NCI-H146 treated with DMSO at 0.1 percent for 48 hours (cell line): Measurements from ENCODE around the gene COL20A1.
"Not testable (repeated sequence)": the region's sequence is repeated elsewhere in the genome, so short reads cannot be mapped to it uniquely, and the experiment has no call there.

Source experiments
- DNase-seq: peaks from one replicate; lab custom pipeline; 2025; ENCODE audit not compliant: unreplicated experiment; lab: John Stamatoyannopoulos, UW

Gene COL20A1

GRCh38 chr20:63292904-63293303, at the start of gene COL20A1:
Gene COL20A1, plus strand, starts transcription at chr20:63293186. Its CDS starts 1,922 bp downstream, at chr20:63295108.
- DNase-seq, result no peak

- DNase-seq, result no peak
Measured at GRCh38 chr20:63243604-63244247, 49.3 kb upstream of the COL20A1 start.

- DNase-seq, result no peak
Measured at GRCh38 chr20:63244468-63244867, 48.5 kb upstream of the COL20A1 start.

GRCh38 chr20:63246490-63247288, 46.3 kb upstream of the COL20A1 start:
- DNase-seq, result peak; percentile 34

DNA sequence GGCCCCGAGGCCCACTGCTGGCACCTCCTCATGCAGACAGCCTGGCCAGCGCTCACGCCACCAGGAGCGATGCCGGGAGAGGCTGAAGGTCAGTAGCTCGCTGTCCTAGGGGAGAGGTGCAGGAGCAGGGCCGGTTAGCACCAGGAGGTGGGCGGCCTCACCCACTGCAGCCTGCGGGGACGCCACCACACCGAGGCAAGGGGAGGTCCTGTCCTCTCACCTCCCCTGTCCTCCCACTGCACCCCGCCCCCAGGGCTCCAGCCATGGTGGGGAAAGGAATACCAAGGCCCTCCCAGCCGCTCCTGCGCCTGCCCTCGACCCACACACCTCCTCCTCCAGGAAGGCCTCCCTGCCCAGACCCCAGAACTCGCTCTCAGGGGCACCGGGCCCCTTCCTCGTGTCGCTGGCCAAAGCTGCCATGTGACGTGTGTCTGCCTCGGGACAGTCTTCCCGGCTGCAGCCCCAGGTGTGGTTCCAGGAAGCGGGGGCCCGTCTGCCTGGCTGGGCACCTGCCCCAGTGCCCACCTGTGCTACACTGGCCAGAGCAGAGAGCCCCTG, 45.2 kb upstream of the COL20A1 start:
- DNase-seq, result no peak

GRCh38 chr20:63248835-63249591, 44.0 kb upstream of the COL20A1 start:
- no peak for DNase-seq

DNA sequence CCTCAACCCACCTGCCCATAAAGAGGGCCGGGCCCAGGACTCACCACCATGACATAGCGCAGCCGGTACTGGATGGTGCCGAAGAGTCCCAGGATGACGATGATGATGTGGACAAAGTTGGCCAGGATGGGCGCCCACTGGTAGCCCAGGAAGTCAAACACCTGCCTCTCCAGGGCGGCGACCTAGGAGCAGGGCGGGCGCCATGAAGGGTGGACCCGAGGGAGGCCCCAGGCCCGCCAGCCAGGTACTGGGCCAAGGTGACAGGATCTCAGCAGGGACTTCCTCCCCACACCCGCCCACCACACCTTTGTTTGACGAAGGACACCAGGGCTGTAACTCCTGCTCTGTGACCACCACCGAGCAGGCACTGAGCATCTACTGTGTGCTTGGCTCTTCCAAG, 43.1 kb upstream of the COL20A1 start:
- no peak for DNase-seq

DNA sequence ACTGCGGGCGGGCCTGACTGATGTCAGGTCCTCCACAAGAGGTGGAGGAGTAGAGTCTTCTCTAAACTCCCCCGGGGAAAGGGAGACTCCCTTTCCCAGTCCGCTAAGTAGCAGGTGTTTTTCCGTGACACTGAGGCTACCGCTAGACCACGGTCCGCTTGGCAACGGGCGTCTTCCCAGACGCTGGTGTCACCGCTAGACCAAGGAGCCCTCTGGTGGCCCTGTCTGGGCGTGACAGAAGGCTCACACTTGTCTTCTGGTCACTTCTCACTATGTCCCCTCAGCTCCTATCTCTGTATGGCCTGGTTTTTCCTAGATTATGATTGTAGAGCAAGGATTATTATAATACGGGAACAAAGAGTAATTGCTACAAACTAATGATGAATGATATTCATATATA, 41.6 kb upstream of the COL20A1 start:
- not testable (repeated sequence) for DNase-seq

GRCh38 chr20:63252284-63252711, 40.7 kb upstream of the COL20A1 start:
- DNase-seq, result no peak

DNA sequence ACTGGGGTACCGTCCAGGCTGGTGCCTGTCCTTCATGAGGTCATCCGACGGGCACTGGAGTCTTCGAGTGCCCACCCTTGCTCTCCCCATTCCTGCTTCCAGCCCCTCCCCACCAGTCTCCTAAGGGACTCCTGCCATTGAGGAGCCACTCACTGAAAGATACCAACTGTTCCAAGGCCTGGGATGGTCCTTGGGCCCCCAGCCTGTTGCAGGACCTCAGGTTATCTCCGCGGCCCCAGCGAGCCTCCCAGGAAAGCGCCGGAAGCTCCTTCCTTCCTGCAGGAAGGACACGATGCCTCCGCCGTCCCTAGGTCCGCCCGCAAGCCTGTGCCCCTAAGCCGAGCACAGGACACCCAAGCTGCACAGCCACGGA, 39.9 kb upstream of the COL20A1 start:
- DNase-seq, result no peak

DNA sequence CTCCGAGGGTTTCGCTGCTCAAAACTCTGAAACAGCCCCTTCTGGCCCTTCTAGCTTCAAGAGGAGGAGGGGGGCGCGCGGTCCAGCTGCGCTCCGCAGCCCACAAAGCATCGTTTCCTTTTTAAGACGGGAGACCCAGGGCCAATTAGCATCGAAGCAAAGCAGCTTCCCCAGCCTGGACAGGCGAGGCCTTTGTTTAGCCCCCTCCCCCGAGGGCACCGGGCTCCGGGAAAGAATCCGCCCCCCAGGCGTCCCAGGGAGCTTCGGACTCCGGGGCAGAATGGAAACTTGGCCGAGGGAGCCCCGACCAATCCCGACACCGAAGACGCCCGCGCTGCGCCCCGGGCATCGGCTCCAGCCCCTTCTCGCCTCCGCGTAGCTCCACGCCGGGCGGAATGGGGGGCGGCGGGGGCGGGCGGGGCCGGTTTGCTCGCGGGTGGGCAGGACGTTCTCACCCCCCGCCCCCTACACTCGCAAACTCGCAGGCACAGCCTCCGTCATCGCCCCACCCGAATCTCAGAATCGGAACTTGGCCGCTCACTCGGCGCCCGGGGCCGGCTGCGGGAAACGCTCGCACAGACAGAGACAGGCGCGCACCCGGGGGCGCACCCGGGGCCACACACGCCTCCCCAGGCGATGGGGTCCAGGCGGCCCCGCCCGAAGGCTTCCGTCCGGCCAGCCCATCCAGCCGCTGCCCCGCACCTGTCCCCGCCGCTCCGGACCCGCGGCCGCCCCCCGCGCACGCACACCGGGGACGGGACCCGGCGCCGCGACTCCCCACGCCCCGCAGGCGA, 39.4 kb upstream of the COL20A1 start:
- DNase-seq, result no peak

- DNase-seq, result no peak
Measured at GRCh38 chr20:63254232-63254605, 38.8 kb upstream of the COL20A1 start, which contains the start of gene NKAIN4. Gene NKAIN4, minus strand, starts transcription at chr20:63254463. Its CDS starts 13 bp downstream, at chr20:63254450.

- DNase-seq, result no peak
Measured at GRCh38 chr20:63254606-63255384, 38.2 kb upstream of the COL20A1 start.

DNA sequence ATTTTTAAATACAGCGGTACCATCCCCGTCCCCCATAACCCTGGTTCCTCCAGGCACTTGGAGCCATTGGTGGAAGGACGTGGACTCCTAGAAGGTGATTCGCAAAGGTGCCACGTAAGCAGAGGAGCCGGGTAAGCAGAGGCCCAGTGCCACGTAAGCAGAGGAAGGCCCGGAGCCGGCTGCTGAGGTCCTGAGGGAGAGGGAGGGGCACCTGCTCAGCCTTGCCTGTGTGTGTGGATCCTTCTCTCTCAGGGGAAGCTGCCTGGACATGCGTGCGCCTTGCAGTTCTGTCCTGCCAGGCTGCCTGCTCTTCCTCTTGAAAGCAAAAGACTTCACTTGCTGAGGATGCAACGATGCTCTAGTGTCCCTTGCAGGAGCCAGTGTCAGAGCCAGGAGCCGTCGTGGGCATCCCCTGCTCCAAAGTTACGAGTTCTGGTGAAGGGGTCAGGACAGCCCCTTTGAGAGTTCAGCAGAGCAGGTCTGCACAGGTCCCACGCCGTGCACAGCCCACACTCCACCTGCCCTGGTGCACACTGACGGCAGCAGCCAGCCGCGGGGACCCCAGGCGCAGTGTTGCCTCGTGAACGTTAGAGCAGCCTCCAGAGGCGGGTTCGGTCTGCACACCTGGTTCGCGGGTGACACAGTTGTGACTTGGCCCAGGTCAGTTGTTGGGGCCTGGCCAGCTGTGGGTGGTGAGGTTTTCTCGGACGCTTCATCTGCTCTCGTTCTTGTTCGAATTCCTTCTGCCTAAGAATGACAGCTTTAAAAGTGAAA, 36.9 kb upstream of the COL20A1 start:
- DNase-seq, result no peak

DNA sequence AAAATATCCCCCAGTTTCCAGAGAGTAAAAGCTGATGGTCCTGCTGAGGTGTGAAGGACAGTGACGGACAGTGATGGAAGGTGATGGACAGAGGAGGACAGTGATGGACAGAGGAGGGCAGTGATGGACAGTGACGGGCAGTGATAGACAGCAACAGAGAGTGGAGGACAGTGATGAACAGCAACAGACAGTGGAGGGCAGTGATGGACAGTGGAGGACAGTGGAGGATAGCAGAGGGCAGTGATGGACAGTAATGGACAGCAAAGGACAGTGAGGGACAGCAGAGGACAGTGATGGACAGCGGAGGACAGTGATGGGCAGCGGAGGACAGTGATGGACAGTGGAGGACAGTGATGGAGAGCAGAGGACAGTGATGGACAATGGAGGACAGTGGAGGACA, 36.0 kb upstream of the COL20A1 start:
- no peak for DNase-seq

DNA sequence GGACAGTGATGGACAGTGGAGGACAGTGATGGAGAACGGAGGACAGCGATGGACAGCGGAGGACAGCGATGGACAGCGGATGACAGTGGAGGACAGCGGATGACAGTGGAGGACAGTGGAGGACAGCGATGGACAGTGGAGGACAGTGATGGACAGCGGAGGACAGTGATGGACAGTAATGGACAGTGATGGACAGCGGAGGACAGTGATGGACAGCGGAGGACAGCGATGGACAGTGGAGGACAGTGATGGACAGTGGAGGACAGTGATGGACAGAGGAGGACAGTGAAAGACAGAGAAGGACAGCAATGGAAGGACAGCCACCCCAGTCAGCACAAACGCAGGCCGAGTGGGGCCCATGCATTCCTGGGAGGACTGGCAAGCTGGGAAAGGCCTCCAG, 35.4 kb upstream of the COL20A1 start:
- no peak for DNase-seq

DNA sequence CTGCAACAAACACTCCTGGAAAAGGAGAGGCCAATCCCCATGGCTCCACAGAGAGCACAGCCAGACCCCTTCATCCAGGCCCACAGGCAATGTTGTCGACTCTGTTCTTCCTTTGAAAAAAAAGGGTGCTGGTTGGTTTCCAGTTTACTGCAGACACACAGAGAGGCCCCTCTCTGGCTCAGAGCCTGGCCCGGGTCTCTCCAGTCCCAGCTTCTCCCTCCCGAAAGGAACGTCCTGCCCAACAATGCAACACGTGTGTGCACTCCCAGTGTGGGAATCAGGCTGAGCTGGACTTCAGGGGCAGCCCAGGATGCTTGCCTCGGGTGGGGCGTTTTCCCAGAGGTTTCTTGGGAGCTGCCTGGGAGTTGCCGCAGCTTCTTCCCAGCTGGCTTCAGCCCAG, 34.2 kb upstream of the COL20A1 start:
- DNase-seq, result no peak

DNA sequence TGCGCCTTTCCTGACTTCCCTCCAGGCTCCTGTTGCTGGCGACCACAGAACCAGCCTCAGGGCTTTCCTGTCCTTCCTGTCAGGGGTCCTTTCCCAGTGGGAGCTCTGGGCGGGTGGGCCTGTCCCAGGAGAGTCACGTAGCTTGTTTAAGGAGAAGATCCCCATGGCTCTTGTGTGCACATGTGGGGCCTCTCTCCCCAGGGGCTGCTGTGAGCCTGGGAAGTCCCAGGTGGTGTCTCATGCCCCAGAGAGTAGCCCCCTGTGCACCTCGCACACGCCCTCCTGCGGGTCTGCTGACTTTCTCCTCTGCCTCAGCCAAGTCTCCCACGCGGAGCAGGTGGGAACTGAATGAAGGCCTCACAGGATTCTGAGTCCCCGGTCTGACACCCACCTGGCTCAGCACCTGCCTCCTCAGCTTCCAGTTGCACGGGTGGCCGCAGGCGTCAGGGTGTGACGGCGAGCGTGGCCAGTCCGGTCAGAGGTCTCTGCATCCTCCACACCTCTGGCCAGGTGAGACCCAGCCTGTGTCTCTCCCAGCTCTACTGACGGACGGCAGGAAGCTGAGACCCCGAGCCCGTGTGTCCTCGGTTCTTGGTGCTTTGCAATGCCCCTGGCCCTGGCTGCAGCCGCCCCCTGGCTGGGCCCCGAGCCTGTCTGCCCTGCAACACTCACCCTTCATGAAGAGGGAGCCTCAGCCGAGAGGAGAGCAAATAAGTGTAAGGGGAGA, 33.1 kb upstream of the COL20A1 start:
- no peak for DNase-seq

DNA sequence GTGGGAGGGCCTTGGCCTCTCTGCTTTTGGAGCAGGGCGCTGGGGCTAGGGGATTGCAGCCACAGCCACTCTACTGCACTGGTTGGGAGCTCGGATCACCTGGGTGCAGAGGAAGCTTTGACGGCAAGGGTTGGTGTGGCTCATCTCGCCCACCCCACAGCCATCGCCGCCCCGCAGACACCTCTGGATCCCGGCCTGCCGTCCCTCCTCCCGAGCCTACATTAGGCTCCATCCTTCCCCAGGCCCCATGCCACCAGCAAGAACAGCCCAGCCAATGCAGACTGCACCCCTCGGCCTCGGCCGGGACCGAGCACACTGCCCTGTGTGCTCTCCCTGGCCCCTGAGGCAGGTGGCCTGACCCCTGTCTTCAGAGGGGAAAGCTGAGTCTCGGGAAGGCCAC, 32.5 kb upstream of the COL20A1 start:
- DNase-seq, result no peak
